Measurements from ENCODE around the gene FUT1. TPM values are rescaled to one million over a fixed set of nuclear protein-coding genes. Genes with fewer than 3 reads are reported as not detected.

The FUT1 gene
- total and polyA plus RNA-seq, 2 of the 8 experiments (the other 6 are each of a cell fraction or from before 2014, with no cell fraction given), result 7.4 to 12.9 TPM

DNA sequence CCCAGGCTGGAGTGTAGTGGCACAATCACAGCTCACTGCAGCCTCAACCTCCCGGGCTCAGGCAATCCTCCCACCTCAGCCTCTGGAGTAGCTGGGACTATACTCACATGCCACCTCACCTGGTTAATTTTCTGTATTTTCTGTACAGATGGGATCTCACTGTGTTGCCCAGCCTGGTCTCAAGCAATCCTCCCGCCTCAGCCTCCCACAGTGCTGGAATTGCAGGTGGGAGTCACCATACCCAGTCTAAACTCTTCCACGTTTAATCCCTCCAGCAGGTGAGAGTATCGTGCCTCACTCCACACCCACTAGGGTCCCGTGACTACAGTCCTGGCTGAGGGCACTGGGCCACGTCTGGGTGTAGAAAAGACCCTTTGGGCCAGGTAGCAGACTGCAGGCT, 41.9 kb upstream of the FUT1 start (continued):
- TF ChIP-seq, protein P1, sequence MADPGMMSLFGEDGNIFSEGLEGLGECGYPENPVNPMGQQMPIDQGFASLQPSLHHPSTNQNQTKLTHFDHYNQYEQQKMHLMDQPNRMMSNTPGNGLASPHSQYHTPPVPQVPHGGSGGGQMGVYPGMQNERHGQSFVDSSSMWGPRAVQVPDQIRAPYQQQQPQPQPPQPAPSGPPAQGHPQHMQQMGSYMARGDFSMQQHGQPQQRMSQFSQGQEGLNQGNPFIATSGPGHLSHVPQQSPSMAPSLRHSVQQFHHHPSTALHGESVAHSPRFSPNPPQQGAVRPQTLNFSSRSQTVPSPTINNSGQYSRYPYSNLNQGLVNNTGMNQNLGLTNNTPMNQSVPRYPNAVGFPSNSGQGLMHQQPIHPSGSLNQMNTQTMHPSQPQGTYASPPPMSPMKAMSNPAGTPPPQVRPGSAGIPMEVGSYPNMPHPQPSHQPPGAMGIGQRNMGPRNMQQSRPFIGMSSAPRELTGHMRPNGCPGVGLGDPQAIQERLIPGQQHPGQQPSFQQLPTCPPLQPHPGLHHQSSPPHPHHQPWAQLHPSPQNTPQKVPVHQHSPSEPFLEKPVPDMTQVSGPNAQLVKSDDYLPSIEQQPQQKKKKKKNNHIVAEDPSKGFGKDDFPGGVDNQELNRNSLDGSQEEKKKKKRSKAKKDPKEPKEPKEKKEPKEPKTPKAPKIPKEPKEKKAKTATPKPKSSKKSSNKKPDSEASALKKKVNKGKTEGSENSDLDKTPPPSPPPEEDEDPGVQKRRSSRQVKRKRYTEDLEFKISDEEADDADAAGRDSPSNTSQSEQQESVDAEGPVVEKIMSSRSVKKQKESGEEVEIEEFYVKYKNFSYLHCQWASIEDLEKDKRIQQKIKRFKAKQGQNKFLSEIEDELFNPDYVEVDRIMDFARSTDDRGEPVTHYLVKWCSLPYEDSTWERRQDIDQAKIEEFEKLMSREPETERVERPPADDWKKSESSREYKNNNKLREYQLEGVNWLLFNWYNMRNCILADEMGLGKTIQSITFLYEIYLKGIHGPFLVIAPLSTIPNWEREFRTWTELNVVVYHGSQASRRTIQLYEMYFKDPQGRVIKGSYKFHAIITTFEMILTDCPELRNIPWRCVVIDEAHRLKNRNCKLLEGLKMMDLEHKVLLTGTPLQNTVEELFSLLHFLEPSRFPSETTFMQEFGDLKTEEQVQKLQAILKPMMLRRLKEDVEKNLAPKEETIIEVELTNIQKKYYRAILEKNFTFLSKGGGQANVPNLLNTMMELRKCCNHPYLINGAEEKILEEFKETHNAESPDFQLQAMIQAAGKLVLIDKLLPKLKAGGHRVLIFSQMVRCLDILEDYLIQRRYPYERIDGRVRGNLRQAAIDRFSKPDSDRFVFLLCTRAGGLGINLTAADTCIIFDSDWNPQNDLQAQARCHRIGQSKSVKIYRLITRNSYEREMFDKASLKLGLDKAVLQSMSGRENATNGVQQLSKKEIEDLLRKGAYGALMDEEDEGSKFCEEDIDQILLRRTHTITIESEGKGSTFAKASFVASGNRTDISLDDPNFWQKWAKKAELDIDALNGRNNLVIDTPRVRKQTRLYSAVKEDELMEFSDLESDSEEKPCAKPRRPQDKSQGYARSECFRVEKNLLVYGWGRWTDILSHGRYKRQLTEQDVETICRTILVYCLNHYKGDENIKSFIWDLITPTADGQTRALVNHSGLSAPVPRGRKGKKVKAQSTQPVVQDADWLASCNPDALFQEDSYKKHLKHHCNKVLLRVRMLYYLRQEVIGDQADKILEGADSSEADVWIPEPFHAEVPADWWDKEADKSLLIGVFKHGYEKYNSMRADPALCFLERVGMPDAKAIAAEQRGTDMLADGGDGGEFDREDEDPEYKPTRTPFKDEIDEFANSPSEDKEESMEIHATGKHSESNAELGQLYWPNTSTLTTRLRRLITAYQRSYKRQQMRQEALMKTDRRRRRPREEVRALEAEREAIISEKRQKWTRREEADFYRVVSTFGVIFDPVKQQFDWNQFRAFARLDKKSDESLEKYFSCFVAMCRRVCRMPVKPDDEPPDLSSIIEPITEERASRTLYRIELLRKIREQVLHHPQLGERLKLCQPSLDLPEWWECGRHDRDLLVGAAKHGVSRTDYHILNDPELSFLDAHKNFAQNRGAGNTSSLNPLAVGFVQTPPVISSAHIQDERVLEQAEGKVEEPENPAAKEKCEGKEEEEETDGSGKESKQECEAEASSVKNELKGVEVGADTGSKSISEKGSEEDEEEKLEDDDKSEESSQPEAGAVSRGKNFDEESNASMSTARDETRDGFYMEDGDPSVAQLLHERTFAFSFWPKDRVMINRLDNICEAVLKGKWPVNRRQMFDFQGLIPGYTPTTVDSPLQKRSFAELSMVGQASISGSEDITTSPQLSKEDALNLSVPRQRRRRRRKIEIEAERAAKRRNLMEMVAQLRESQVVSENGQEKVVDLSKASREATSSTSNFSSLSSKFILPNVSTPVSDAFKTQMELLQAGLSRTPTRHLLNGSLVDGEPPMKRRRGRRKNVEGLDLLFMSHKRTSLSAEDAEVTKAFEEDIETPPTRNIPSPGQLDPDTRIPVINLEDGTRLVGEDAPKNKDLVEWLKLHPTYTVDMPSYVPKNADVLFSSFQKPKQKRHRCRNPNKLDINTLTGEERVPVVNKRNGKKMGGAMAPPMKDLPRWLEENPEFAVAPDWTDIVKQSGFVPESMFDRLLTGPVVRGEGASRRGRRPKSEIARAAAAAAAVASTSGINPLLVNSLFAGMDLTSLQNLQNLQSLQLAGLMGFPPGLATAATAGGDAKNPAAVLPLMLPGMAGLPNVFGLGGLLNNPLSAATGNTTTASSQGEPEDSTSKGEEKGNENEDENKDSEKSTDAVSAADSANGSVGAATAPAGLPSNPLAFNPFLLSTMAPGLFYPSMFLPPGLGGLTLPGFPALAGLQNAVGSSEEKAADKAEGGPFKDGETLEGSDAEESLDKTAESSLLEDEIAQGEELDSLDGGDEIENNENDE (IDR thresholded peaks at IDR 0.05; ENCODE audit: insufficient replicate concordance, low read length), result no peak
- no peak for TF ChIP-seq CTBP2 (IDR thresholded peaks at IDR 0.05; ENCODE audit: borderline replicate concordance, insufficient read depth, insufficient read length, low read length)
- TF ChIP-seq SP1 (IDR thresholded peaks at IDR 0.05; ENCODE audit: low read depth, low read length), result no peak
- TF ChIP-seq CEBPB (IDR thresholded peaks at IDR 0.05; ENCODE audit: low read depth, low read length), result no peak
- TF ChIP-seq POLR2A (IDR thresholded peaks at IDR 0.05; ENCODE audit: control extremely low read depth in 1 of 2, low read depth in 2 of 2, low read length in 2 of 2), result no peak
- TF ChIP-seq, protein P2, sequence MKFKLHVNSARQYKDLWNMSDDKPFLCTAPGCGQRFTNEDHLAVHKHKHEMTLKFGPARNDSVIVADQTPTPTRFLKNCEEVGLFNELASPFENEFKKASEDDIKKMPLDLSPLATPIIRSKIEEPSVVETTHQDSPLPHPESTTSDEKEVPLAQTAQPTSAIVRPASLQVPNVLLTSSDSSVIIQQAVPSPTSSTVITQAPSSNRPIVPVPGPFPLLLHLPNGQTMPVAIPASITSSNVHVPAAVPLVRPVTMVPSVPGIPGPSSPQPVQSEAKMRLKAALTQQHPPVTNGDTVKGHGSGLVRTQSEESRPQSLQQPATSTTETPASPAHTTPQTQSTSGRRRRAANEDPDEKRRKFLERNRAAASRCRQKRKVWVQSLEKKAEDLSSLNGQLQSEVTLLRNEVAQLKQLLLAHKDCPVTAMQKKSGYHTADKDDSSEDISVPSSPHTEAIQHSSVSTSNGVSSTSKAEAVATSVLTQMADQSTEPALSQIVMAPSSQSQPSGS (IDR thresholded peaks at IDR 0.05; ENCODE audit: low read length), result no peak
- TF ChIP-seq TCF12 (IDR thresholded peaks at IDR 0.05; ENCODE audit: low read depth, low read length), result no peak
- no peak for TF ChIP-seq MAFK (IDR thresholded peaks at IDR 0.05; ENCODE audit: low read depth, low read length)
- TF ChIP-seq RFX5 (IDR thresholded peaks at IDR 0.05; ENCODE audit: borderline replicate concordance, low read depth, low read length), result no peak
- TF ChIP-seq TEAD4 (IDR thresholded peaks at IDR 0.05; ENCODE audit: low read depth, low read length), result no peak
- no peak for TF ChIP-seq FOSL1 (IDR thresholded peaks at IDR 0.05; ENCODE audit: insufficient read depth, low read depth, low read length)

Measured in H1 (cell line).